ENCODE results near the gene TDO2. TPM values are rescaled to one million over a fixed set of nuclear protein-coding genes. Genes with fewer than 3 reads are reported as not detected.

TDO2 gene
- total RNA-seq, 1 donor from 2014 or later, result 0.21 TPM

GRCh38 chr4:155878611-155879010, 24.9 kb upstream of the TDO2 start:
- no peak for DNase-seq (ENCODE audit: low spot score in 2 of 2)
- no peak overlapping the region for H3K27ac ChIP-seq
- no peaks in the 10 kb centered on the region for H3K4me1 ChIP-seq
- no peak for TF ChIP-seq CTCF (IDR thresholded peaks at IDR 0.05)
- no peaks in the 10 kb centered on the region for H3K36me3 ChIP-seq
- no peak overlapping the region for H3K4me3 ChIP-seq
- intact Hi-C loops (cut with DNase I), result no loop called here
- no peaks in the 10 kb centered on the region for H3K27me3 ChIP-seq
- H3K9me3 ChIP-seq, result no peaks in the 10 kb centered on the region

GRCh38 chr4:155879767-155880166, 23.7 kb upstream of the TDO2 start:
- no peaks in the 10 kb centered on the region for H3K9me3 ChIP-seq
- H3K4me3 ChIP-seq, result no peak overlapping the region
- H3K27me3 ChIP-seq, result no peaks in the 10 kb centered on the region
- no peaks in the 10 kb centered on the region for H3K4me1 ChIP-seq
- H3K27ac ChIP-seq, result no peak overlapping the region
- intact Hi-C loops (cut with DNase I), result no loop called here
- no peak for DNase-seq (ENCODE audit: low spot score in 2 of 2)
- TF ChIP-seq CTCF (IDR thresholded peaks at IDR 0.05), result no peak
- H3K36me3 ChIP-seq, result no peaks in the 10 kb centered on the region

GRCh38 chr4:155881555-155881954, 21.9 kb upstream of the TDO2 start:
- TF ChIP-seq CTCF (IDR thresholded peaks at IDR 0.05), result no peak

GRCh38 chr4:155883895-155884294, 19.6 kb upstream of the TDO2 start:
- no peak for TF ChIP-seq CTCF (IDR thresholded peaks at IDR 0.05)
- intact Hi-C loops (cut with DNase I), result no loop called here
- Histone ChIP-seq H3K27me3 (no peaks in the 10 kb centered on the region), H3K4me3 (no peak overlapping the region), H3K9me3 (no peaks in the 10 kb centered on the region), H3K36me3 (no peaks in the 10 kb centered on the region), H3K27ac (no peak overlapping the region), H3K4me1 (no peaks in the 10 kb centered on the region)
- no peak for DNase-seq (ENCODE audit: low spot score in 2 of 2)

More at GRCh38 chr4:155881555-155881954, 21.9 kb upstream of the TDO2 start:
- no peak overlapping the region for H3K4me3 ChIP-seq
- H3K9me3 ChIP-seq, result no peaks in the 10 kb centered on the region
- H3K27me3 ChIP-seq, result no peaks in the 10 kb centered on the region
- intact Hi-C loops (cut with DNase I), result no loop called here
- H3K4me1 ChIP-seq, result no peaks in the 10 kb centered on the region
- no peak for DNase-seq (ENCODE audit: low spot score in 2 of 2)
- no peaks in the 10 kb centered on the region for H3K36me3 ChIP-seq
- no peak overlapping the region for H3K27ac ChIP-seq

- DNase-seq (ENCODE audit: low spot score in 2 of 2), result no peak
- no peaks in the 10 kb centered on the region for H3K9me3 ChIP-seq
- no peak for TF ChIP-seq CTCF (IDR thresholded peaks at IDR 0.05)
- H3K27me3 ChIP-seq, result no peaks in the 10 kb centered on the region
- H3K4me3 ChIP-seq, result no peak overlapping the region
- H3K27ac ChIP-seq, result no peak overlapping the region
- no peaks in the 10 kb centered on the region for H3K36me3 ChIP-seq
- no peaks in the 10 kb centered on the region for H3K4me1 ChIP-seq
- intact Hi-C loops (cut with DNase I), result no loop called here
These were observed 17.8 kb upstream of the TDO2 start for GRCh38 chr4:155885666-155886065.

GRCh38 chr4:155887045-155887444, 16.5 kb upstream of the TDO2 start:
- H3K9me3 ChIP-seq, result no peaks in the 10 kb centered on the region
- H3K27ac ChIP-seq, result no peak overlapping the region
- no peaks in the 10 kb centered on the region for H3K4me1 ChIP-seq
- no peaks in the 10 kb centered on the region for H3K36me3 ChIP-seq
- intact Hi-C loops (cut with DNase I), result no loop called here
- no peak for TF ChIP-seq CTCF (IDR thresholded peaks at IDR 0.05)
- H3K27me3 ChIP-seq, result no peaks in the 10 kb centered on the region
- no peak for DNase-seq (ENCODE audit: low spot score in 2 of 2)
- H3K4me3 ChIP-seq, result no peak overlapping the region

Measured in ascending aorta (tissue), 2 donors.